ENCODE data around the gene FAM163A.

Gene FAM163A

DNA sequence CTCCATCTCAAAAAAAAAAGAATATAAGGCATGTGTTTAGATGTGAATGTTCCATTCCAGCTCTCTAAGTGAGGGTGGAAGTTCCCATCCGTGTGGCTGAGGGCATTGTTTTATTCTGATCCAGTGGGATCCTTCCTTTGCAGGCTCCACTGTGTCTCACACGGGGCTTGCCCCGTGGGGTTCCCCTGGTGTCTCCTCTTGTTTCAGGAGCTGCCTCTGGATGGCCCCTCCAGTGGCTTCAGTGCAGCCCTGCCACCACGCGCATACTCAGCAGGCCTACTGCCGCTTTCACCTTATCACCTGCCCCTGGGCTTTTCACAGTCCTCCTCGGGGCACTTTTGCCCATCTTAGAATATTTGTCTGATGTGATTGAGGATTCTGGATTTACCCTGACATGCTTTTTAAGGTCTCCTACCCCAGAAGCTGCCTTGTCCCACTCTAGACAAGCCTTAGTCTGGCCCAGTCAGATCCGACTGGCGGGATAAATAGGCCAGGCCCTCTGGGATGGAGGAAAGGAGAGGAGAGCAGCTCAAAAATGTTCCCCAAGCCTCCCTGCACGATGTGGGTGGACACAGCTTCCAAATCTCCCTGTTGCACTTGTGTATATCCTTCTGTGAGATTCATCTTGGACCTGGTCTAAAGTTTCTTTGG is 55.2 kb downstream of the FAM163A start:
- Histone ChIP-seq H3K36me3 (ENCODE audit: control insufficient read depth, low read length) (no peaks in the 10 kb centered on the region), H3K79me2 (ENCODE audit: control insufficient read depth, low read length) (no peaks in the 10 kb centered on the region), H3F3A (ENCODE audit: control insufficient read depth, insufficient read depth) (no peaks in the 10 kb centered on the region), H3K4me2 (ENCODE audit: low read length) (no peak overlapping the region), H3K9me3 (ENCODE audit: control insufficient read depth, insufficient read depth, low read length) (no peaks in the 10 kb centered on the region), H3K27ac (ENCODE audit: low read depth, low read length) (no peak overlapping the region), H4K20me1 (ENCODE audit: control insufficient read depth, insufficient read depth, low read depth, low read length) (no peaks in the 10 kb centered on the region), H3K27me3 (ENCODE audit: control insufficient read depth, low read length) (peaks cover 18% of the 10 kb centered on the region), H3K4me3 (ENCODE audit: low read length) (no peak overlapping the region), H3K9me2 (replicated peaks; ENCODE audit: control insufficient read depth, low read length) (no peaks in the 10 kb centered on the region), H3K4me1 (ENCODE audit: control insufficient read depth, low read length) (no peaks in the 10 kb centered on the region)
- TF ChIP-seq, protein P1, sequence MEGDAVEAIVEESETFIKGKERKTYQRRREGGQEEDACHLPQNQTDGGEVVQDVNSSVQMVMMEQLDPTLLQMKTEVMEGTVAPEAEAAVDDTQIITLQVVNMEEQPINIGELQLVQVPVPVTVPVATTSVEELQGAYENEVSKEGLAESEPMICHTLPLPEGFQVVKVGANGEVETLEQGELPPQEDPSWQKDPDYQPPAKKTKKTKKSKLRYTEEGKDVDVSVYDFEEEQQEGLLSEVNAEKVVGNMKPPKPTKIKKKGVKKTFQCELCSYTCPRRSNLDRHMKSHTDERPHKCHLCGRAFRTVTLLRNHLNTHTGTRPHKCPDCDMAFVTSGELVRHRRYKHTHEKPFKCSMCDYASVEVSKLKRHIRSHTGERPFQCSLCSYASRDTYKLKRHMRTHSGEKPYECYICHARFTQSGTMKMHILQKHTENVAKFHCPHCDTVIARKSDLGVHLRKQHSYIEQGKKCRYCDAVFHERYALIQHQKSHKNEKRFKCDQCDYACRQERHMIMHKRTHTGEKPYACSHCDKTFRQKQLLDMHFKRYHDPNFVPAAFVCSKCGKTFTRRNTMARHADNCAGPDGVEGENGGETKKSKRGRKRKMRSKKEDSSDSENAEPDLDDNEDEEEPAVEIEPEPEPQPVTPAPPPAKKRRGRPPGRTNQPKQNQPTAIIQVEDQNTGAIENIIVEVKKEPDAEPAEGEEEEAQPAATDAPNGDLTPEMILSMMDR (IDR thresholded peaks at IDR 0.05; ENCODE audit: low read depth, low read length, poor library complexity, severe bottlenecking), result no peak
- no peak for TF ChIP-seq EZH2phosphoT487 (IDR thresholded peaks at IDR 0.05; ENCODE audit: borderline replicate concordance, low read length)

DNA sequence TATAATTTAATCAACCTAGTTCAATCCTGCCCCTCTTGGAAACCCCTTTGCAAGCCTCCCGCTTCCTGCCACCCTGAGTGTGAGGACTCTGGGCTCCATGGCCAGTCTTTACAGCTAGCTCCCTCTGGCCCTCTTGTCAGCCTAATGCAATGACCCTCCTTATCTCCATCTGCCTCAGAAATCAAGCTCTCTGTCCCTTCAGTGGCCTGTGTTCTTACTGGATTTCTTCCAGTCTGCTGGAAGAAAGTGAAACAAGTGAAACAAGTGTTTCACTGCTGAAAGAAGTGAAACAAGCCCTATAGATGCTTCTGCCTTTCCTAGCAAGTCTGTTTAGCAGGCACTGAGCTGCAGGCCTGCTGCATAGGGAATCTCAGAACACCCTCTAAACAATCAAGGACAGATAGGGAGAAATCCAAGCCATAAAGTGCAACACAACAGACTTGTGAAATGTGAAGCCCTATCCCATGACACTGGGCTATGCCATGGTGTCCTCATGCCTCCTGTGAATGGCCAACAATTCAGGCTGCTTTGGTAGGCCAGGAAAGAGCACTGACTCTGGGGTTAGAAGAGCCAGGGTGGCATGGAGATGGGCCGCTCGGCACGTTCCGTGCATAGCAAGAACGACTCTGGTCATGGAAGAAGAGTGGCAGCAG is 55.9 kb downstream of the FAM163A start:
- H3K79me2 ChIP-seq (ENCODE audit: control insufficient read depth, low read length), result no peaks in the 10 kb centered on the region
- H4K20me1 ChIP-seq (ENCODE audit: control insufficient read depth, insufficient read depth, low read depth, low read length), result no peaks in the 10 kb centered on the region
- H3F3A ChIP-seq (ENCODE audit: control insufficient read depth, insufficient read depth), result no peaks in the 10 kb centered on the region
- H3K9me2 ChIP-seq (replicated peaks; ENCODE audit: control insufficient read depth, low read length), result no peaks in the 10 kb centered on the region
- TF ChIP-seq, protein P1 (IDR thresholded peaks at IDR 0.05; ENCODE audit: low read depth, low read length, poor library complexity, severe bottlenecking), result no peak
- no peak for TF ChIP-seq EZH2phosphoT487 (IDR thresholded peaks at IDR 0.05; ENCODE audit: borderline replicate concordance, low read length)
- H3K27ac ChIP-seq (ENCODE audit: low read depth, low read length), result no peak overlapping the region
- no peak overlapping the region for H3K4me2 ChIP-seq (ENCODE audit: low read length)
- H3K9me3 ChIP-seq (ENCODE audit: control insufficient read depth, insufficient read depth, low read length), result no peaks in the 10 kb centered on the region
- H3K4me3 ChIP-seq (ENCODE audit: low read length), result no peak overlapping the region
- H3K4me1 ChIP-seq (ENCODE audit: control insufficient read depth, low read length), result no peaks in the 10 kb centered on the region
- H3K36me3 ChIP-seq (ENCODE audit: control insufficient read depth, low read length), result no peaks in the 10 kb centered on the region
- H3K27me3 ChIP-seq (ENCODE audit: control insufficient read depth, low read length), result peaks cover 12% of the 10 kb centered on the region

DNA sequence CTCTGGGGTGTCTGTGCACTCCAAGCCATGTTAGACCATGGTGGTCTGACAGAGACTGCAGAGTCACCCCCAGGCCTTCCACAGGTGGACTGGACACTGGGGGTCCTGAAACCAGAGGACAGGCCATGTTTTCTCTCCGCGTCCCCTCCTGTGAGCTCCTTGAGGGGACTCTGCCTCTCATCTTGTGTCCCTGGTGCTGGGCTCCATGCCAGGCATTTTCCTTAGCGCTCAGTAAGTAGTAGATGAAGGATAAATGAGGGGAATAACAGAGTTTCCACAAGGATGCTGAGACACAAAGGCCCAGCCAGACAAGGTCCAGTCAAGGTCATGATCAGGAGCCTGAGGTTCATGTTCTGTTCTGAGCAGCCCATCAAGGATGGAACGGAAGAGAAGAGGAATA is 57.4 kb downstream of the FAM163A start:
- Histone ChIP-seq H3K27me3 (ENCODE audit: control insufficient read depth, low read length) (peaks cover 12% of the 10 kb centered on the region), H3K9me2 (replicated peaks; ENCODE audit: control insufficient read depth, low read length) (no peaks in the 10 kb centered on the region), H3K9me3 (ENCODE audit: control insufficient read depth, insufficient read depth, low read length) (no peaks in the 10 kb centered on the region), H3F3A (ENCODE audit: control insufficient read depth, insufficient read depth) (no peaks in the 10 kb centered on the region), H3K4me2 (ENCODE audit: low read length) (no peak overlapping the region), H3K4me3 (ENCODE audit: low read length) (no peak overlapping the region), H3K36me3 (ENCODE audit: control insufficient read depth, low read length) (no peaks in the 10 kb centered on the region), H4K20me1 (ENCODE audit: control insufficient read depth, insufficient read depth, low read depth, low read length) (no peaks in the 10 kb centered on the region), H3K79me2 (ENCODE audit: control insufficient read depth, low read length) (no peaks in the 10 kb centered on the region), H3K4me1 (ENCODE audit: control insufficient read depth, low read length) (no peaks in the 10 kb centered on the region), H3K27ac (ENCODE audit: low read depth, low read length) (no peak overlapping the region)
- no peak for TF ChIP-seq EZH2phosphoT487 (IDR thresholded peaks at IDR 0.05; ENCODE audit: borderline replicate concordance, low read length)
- TF ChIP-seq, protein P1 (IDR thresholded peaks at IDR 0.05; ENCODE audit: low read depth, low read length, poor library complexity, severe bottlenecking), result no peak

All from DOHH2 (cell line).